Measurements from ENCODE around the gene SLC27A1.
"Not testable (repeated sequence)": the region's sequence is repeated elsewhere in the genome, so short reads cannot be mapped to it uniquely, and the experiment has no call there.

Gene SLC27A1

GRCh38 chr19:17487284-17488121 lies 17.2 kb downstream of the SLC27A1 start:
- DNase-seq, result no peak

GRCh38 chr19:17488593-17489391 lies 18.5 kb downstream of the SLC27A1 start:
- no peak for DNase-seq

GRCh38 chr19:17489392-17490030 lies 19.2 kb downstream of the SLC27A1 start:
- DNase-seq, result no peak

- DNase-seq, result no peak
Measured at GRCh38 chr19:17490411-17490810, 20.1 kb downstream of the SLC27A1 start.

- DNase-seq, result no peak
Measured at GRCh38 chr19:17491287-17491686, 21.0 kb downstream of the SLC27A1 start.

- no peak for DNase-seq
Measured at GRCh38 chr19:17495639-17496296, 25.4 kb downstream of the SLC27A1 start.

GRCh38 chr19:17496337-17496997 lies 26.1 kb downstream of the SLC27A1 start:
- peak; percentile 67 for DNase-seq

GRCh38 chr19:17497149-17497798 lies 26.9 kb downstream of the SLC27A1 start:
- DNase-seq, result no peak

GRCh38 chr19:17499025-17499424 lies 28.7 kb downstream of the SLC27A1 start:
- DNase-seq, result not testable (repeated sequence)

GRCh38 chr19:17499648-17500446 lies 29.5 kb downstream of the SLC27A1 start:
- peak; percentile 88 for DNase-seq

- no peak for DNase-seq
Measured at GRCh38 chr19:17500447-17501198, 30.3 kb downstream of the SLC27A1 start.

GRCh38 chr19:17503240-17503639 lies 32.9 kb downstream of the SLC27A1 start:
- DNase-seq, result no peak

- DNase-seq, result peak; percentile 39
Measured at GRCh38 chr19:17504030-17504429, 33.7 kb downstream of the SLC27A1 start.

GRCh38 chr19:17504456-17504855 lies 34.1 kb downstream of the SLC27A1 start:
- DNase-seq, result no peak

- no peak for DNase-seq
Measured at GRCh38 chr19:17505223-17505622, 34.9 kb downstream of the SLC27A1 start.

GRCh38 chr19:17506745-17507144 lies 36.4 kb downstream of the SLC27A1 start:
- DNase-seq, result no peak

GRCh38 chr19:17508558-17508933 lies 38.2 kb downstream of the SLC27A1 start:
- DNase-seq, result peak; percentile 11

- peak; percentile 33 for DNase-seq
Measured at GRCh38 chr19:17510220-17510993, 40.1 kb downstream of the SLC27A1 start.
